GM21515 (cell line): ENCODE data around the gene PLD1.
"Not testable (repeated sequence)": the region's sequence is repeated elsewhere in the genome, so short reads cannot be mapped to it uniquely, and the experiment has no call there.

Experiments used
- ATAC-seq: cut with Tn5 transposase; IDR thresholded peaks from one replicate; pipeline ENCODE4 v1.9.1; 2021; ENCODE audit not compliant: unreplicated experiment

Gene PLD1

DNA sequence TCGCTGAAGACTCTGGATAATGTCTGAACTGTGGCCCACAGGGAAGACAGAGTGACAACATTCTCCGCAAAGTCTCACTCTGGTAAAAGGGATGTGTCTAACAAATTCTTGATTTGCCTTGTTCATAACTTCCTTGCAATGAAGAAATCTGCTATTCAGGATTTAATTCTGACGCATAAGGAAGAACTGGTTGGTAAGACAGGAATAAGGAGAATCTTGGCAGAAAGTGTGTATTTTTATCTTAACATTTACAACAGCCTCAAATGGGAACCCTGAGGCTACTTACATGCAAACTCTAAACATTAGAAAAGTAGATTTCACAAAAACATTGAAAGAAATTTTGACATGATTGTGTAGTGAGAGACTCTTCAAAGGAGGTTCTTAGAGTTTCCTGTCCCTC is 10.8 kb upstream of the PLD1 start:
- no peak for ATAC-seq

- no peak for ATAC-seq
Measured at GRCh38 chr3:171817074-171817800, 7.0 kb upstream of the PLD1 start.

DNA sequence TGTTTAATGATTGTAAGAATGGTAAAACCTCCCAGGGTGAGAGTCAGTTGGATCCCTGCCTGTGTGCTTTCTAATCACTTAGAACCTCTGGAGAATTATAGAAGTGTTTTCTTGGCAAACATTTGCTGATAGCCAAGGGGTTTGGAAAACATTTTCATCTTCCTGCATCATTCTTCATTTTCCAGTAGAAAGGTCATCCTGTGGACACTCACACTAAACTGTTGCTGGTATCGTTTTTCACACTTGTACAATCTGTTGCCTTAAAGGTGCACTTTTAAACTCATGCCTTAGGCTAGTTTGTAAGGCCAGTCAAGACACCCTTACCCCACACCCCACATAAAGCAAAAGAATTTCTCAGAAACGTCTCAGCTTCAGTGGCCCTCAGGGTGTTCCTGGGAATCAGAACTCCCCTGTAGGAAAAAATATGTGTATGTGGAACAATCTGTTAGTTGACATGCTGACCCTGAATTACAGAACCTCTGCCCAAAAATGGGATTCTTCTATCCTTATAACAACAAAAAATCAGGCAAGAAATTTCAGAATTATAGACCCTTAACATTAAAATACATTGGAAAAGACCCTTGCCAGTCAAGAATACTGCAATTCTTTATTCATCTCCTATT is 5.8 kb upstream of the PLD1 start:
- ATAC-seq = no peak

DNA sequence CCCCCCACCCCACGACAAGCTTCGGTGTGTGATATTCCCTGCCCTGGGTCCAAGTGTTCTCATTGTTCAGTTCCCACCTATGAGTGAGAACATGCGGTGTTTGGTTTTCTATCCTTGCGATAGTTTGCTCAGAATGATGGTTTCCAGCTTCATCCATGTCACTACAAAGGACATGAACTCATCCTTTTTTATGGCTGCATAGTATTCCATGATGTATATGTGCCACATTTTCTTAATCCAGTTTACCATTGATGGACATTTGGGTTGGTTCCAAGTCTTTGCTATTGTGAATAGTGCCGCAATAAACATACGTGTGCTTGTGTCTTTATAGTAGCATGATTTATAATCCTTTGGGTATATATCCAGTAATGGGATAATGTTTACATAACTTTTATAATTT is 4.4 kb upstream of the PLD1 start:
- ATAC-seq = not testable (repeated sequence)

DNA sequence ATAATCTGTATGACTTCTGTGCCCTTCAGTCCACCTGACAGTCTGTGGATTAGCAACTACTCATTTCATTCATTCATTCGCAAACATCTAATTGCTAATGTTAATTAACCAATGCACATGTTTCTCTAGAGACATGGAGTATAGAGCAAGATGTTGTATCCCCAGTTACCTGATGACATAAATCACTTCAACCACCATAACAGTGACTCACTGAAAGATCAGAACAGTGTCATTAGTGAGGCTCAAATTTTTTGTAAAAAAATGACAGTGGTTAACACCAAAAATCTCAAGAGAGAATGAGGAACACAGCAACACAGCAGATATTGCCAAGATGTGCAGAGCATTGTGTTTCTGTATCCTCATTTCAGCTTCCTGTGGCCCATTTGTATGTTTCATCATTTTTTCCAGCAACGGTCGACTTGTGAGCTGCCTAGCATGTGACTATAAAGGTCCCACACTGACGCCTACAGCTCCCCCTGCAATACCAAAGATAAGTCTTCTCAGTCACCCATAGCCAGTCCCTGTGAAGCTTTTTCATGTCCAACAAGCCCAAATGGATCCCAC is 3.7 kb upstream of the PLD1 start:
- ATAC-seq = no peak

DNA sequence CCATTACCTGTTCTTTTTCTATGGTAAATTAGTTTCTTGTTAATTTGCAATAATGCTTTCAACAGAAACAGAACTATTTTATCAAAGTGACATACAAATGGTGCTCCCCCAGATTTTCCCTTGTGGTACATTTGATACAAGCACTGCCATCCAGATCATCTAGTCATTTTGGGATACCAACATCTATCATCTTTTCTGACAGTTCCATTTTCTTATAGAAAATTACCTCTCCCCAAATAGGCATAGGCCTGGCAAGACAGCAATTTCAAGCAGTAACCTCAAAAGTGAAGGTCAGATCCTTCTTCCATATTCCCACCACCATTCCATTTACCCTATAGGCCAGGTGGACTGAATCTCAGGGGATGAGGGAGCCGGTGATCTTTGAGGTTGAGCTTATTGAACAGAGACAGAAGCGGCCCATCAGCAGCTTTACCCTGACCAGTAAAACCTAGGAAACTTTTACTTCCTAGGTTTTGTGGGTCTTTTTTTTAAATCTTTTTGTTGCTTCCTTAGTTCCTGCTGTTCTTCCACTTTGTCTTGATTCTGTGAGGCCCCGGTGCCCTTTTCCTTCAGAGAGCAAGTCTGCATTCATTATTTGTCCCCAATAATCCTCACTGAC is 3.1 kb upstream of the PLD1 start:
- no peak for ATAC-seq

GRCh38 chr3:171812811-171813210 is 2.5 kb upstream of the PLD1 start:
- ATAC-seq = no peak

DNA sequence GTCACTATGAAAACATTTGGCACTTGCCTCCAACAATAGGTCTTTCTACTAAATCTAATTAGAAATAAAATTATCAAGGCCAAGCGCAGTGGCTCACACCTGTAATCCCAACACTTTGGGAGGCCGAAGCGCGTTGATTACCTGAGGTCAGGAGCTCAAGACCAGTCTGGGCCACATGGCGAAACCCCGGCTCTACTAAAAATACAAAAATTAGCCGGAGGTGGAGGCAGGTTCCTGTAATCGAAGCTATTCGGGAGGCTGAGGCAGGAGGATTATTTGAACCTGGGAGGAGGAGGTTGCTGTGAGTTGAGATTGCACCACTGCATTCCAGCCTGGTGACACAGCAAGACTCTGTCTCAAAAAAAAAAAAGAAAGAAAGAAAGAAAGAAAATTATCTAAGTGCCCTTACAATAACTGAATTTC is 1.6 kb upstream of the PLD1 start:
- ATAC-seq = no peak

DNA sequence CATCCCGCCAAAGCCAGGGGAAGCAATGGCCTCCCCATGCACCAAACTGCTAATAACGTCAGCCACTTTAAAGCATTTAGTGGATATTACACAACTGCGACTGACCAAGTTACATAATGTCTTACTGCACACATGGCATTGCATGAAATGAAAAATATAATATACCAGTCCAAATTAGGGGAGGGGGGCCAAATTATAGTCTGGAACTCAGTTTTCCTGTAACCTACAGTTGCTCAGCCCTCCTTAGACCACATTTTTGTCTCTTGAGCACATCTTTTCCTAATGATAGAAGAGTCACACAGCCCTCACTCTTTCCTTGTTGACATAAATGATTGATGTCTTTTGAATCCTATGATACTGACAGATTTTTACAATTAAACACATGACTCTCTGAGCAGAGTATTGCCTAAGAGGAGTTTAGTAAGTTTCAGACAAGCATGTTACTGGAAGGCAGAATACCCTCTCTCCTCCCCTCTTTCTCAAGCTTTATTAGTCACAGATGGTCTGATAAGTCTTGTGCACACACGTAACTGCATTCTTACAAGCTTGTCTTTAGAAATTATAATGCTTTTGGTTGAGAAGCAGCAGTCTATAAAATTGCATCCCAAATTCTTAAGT is 1.1 kb upstream of the PLD1 start:
- no peak for ATAC-seq

DNA sequence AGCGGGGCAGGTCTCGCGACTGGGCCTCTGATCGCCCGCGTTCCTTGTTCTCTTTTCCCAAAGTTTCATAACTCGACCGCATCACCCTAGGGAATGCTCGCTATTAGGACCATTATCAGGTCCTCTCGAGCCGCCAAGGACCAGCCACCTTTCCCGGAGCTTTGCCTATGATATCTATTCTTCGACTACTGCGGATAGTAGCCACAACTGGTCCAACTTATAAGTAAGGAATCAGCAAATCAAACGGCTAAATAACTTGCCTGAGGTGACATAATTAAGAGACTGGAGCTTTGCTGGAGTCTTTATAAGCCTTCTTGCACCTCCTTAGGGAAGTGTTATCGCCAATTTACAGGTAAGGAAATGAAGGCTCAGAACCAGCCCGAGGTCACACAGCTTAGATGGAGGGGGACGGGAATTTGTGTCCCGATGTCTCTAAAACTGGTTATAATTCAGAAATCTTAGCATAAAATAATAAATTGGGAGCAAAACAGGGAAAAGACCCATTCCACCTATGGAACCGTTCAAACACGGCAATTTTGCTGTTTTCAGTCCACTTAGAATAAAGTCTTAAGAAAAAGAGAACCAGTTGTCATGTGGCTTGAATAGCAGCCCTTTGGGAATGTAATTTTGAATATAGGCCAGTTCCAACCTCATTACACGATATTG is 479 bp upstream of the PLD1 start:
- ATAC-seq = no peak

DNA sequence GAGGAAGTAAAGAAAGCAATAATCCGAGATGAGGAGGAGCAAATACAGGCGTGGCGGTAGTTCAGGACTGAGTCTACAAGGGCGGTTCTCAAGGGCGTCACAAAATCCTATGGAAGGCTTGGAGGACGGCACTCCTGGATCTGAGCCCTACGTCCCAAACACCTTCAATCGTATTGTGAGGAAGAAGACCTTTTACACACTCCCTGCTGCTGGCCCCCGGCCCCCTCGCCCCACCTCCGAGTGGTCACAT is 747 bp downstream of the PLD1 start:
- ATAC-seq = peak; percentile 28

DNA sequence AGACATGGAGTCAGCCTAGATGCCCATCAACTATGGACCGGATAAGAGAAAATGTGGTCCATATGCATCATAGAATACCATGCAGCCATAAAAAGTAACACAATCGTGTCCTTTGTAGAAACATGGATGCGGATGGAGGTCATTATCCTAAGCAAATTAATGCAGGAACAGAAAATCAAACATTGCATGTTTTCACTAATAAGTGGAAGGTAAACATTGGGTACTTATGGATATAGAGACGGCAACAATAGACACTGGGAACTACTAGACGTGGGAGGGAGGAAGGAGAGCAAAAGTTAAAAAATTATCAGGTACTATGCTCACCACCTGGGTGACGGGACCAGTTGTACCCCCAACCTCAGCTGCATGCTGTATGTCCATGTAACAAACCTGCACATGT is 2.5 kb downstream of the PLD1 start:
- no peak for ATAC-seq

DNA sequence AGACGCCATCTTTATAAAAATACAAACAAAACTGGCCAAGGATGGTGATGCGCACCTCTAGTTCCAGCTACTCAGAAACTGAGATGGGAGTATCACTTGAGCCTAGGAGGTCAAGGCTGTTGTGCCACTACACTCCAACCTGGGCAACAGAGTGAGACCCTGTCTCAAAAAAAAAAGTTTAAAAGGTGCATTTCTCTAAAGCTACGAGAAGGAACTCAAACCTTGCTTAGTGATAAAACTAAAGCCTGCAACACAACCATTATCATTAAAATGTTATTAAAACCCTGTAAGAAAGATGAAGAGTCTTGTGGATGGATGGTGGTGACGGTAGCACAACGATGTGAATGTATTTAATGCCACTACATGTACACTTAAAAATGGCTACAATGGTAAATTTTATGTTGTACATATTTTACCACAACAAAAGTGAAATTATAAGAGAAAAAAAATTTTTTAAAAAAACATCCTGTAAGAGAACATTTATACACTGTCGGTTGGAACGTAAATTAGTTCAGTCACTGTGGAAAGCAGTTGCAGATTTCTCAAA is 3.1 kb downstream of the PLD1 start:
- no peak for ATAC-seq

DNA sequence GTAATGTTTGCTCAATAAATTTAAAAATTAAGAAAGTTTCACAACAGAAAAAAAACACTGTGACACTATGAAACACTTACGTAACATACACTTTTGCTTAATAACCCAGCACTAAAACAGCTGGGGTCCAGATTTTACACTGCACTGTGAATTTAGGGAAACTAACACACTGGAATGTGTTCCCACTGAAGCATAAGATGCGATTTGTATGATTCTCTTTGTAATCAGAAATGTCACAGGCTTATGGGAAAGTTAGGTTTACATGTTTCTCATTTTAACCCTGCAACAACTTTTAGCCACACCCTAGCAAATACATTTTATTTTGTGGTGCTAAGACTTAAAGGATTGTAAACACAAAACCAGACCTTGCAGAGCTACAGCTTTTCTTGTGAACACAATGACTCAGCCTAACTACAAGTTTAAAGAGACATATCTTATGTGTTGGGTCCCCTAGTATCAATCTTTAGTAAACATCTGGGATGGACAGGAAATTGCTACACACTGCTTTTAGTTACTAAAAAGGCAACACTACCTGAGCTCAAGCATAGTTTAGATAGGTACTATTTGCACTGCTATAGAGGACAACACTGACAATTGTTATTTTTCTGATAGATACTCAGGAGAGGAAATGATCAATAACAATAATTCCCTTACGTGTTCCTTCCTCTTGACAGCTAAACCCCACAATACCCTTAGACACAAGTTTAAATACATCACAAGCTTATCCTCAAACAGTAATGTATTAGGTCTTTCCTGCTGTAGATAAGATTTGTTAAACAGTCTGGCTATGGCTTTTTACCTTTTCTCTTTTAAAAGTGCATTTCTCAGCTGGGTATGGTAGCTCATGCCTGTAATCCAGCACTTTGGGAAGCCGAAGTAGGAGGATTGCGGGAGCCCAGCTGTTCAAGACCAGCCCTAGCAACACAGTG is 3.8 kb downstream of the PLD1 start:
- ATAC-seq = no peak

DNA sequence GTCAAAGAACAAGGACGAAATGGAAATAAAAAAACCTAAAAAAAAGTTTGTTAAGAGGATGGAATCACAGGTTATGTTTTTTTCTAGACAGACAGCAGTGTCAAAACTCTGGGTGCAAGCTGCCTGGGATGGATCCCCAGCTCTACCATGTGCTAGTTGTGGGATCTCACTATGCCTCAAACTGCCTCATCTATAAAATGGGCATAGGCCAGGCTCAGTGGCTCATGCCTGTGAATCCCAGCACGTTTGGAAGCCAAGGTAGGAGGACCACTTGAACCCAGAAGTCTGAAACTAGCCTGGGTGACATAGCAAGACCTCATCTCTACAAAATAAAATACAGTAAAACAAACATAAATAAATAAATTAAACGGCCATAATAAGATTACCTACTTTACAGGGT is 4.6 kb downstream of the PLD1 start:
- ATAC-seq = no peak

DNA sequence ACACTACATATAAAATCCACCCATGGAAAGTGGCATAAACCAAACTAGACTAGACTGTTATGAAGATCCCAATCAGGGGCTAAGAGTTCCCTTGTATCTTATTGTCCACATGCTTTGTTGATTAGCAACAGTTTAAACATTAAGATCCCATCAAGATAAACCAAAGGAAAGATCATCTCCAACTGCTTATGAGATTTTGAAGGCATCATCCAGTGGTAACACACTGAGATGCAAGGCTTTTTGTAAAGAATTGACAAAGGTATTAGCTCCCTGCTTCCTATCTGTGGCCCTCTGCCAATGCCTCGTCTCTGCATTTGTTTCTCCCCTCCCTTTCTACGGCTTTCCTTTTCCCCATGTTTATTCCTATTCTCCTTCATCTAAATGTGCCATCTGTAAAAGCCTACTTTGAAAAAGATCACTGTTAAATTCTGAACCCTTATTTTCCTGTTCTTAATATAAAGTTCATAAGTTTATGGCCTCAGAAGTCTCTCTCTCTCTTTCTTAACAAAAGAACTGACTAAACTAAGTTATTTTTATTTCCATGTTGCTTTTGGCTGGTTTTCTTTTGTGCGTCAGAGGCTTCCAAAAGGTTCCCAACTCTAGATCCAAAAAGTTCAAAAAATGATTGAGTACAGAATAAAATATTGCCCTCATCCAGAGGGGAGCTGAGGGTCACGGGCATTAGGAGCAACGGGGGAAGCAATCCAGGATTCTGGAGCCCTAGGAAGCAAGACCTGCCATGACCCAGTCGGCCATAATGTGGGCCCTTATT is 5.5 kb downstream of the PLD1 start:
- no peak for ATAC-seq

GRCh38 chr3:171803044-171803443 is 7.2 kb downstream of the PLD1 start:
- no peak for ATAC-seq

DNA sequence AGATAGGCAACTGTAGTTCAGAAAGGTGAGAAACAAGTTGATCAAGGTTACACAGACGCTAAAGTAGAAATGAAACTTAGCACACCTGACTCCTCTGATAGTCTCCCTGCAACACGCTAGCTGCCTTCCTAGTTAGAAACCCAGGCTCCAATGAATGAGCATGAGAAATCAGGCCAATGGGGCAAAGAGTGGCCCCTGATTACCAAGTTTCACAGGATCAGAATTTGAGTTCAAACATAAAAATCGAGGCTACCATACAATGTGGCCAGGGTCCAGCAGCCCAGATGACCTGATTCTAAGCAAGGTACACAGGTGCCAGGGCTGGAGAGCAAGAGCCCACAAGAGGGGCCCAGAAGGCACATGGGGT is 7.7 kb downstream of the PLD1 start:
- ATAC-seq = no peak
